Urothelium cell line (cell line): ENCODE data around the gene STEAP2.
"Not testable (repeated sequence)": the region's sequence is repeated elsewhere in the genome, so short reads cannot be mapped to it uniquely, and the experiment has no call there.

Source experiments
- DNase-seq: peaks from one replicate; pipeline ENCODE4 v3.0.0; 2011; ENCODE audit warnings: low spot score, mixed read lengths
- FAIRE-seq: peaks from 2 replicates; lab custom pipeline; 2011; peaks lifted over from hg19 to GRCh38; lab: Jason Lieb, UNC

The STEAP2 gene

DNA sequence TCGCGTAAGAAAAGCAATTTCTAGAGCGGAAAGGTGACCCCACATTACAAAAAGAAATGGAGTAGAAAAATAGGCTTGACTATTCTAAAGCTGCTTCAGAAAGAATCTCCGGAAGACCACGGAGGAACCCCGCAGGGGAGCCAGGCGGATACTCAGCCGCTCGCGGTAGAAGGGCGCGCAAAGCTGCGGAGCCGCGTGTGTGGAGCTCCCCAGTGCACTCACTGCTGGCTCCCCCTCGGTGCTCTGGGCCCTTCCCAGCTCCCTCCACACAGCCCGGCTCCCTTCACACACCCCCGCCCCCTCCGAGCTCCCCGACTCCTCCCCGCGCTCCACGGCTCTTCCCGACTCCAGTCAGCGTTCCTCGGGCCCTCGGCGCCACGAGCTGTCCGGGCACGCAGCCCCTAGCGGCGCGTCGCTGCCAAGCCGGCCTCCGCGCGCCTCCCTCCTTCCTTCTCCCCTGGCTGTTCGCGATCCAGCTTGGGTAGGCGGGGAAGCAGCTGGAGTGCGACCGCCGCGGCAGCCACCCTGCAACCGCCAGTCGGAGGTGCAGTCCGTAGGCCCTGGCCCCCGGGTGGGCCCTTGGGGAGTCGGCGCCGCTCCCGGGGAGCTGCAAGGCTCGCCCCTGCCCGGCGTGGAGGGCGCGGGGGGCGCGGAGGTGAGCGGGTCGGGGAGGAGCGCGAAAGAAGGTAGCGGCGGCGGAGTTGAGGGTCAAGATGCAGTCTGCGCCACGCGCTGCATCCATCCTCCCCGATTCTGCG is at the start of gene STEAP2:
Gene STEAP2 (plus strand): TSS at position 350 of the 758 bp plus-strand sequence. CDS start 13,343 bp downstream, outside the sequence.
- FAIRE-seq, result peak; percentile 97
- DNase-seq, result peak; percentile 99

DNA sequence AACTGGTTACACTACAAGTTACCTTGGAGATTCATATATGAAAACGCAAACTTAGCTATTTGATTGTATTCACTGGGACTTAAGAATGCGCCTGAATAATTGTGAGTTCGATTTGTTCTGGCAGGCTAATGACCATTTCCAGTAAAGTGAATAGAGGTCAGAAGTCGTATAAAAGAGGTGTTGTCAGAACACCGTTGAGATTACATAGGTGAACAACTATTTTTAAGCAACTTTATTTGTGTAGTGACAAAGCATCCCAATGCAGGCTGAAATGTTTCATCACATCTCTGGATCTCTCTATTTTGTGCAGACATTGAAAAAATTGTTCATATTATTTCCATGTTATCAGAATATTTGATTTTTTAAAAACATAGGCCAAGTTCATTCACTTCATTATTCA is 48.0 kb upstream of the STEAP2 start:
- no peak for DNase-seq
- no peak for FAIRE-seq

DNA sequence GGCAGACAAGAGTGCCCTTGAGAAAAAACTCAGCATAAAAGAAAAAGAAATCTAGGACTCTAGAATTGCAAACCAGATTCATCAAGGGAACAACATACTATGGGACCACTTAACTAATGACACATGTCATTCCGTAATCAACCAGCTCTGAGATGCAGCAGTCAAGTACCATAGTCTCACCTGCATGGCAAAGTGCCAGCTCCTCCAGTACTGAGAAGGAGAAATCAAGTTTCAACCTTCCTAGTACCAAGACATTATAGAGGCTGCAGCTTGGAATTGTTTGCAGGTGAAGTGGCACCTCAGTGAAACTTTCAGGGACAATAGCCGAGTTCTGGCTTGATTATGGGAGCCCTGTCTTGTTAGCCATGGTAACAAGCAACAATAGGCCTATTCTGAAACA is 45.8 kb upstream of the STEAP2 start:
- peak; percentile 44 for FAIRE-seq
- no peak for DNase-seq

DNA sequence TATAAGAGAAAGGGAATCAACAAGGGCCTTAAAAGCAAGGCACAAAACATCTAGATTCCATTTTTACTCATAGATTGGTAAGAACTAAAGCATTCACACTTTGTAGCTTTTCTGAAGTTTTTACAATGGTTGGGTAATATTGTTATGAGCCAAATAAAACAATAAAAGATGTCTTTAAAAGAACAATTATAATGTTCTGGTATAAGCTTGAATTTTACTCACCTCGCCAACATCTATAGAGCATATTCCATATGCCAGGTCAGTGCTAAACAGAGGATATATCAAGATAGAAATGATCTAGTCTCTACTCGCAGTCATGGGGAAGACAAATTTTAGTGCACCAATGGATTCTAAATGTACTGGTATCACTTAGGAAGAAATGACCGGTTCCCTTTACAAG is 45.4 kb upstream of the STEAP2 start:
- no peak for FAIRE-seq
- no peak for DNase-seq

DNA sequence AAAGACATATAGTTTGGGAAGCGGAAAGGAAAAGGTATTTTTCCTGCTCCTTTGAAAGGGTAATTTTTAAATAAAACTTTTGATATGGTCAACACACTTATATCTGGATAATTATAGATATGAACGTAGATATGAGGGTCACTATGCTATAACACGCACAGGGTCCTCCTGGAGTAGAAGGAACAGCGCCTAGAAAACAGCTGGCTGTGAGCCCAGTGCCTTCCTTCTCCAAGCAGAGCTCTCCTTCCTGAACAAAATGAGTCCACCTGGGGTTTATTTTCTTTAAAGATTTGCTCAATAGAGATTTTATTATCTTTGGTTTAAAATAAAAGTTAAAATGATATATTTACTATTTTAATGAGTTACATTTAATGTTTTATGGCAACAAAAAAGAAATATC is 44.2 kb upstream of the STEAP2 start:
- FAIRE-seq, result no peak
- DNase-seq, result no peak

DNA sequence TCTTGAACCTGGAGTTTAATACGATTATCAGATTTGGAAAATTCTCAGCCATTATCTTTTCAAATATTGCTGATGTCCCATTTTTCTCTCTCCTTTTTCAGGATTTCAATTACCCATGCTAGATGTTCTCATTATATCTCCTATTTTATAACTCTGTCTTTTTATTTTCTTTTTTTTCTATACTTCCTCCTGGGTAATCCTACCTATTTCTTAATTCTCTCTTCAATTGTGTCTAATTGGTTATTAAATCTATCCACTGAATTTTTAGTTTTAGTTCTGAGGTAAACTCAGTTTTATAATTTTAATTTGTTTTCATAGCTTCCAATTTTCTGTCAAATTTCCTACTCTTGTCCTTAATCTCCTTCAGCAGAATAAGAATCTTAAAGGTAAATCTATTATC is 41.6 kb upstream of the STEAP2 start:
- DNase-seq, result no peak
- no peak for FAIRE-seq

DNA sequence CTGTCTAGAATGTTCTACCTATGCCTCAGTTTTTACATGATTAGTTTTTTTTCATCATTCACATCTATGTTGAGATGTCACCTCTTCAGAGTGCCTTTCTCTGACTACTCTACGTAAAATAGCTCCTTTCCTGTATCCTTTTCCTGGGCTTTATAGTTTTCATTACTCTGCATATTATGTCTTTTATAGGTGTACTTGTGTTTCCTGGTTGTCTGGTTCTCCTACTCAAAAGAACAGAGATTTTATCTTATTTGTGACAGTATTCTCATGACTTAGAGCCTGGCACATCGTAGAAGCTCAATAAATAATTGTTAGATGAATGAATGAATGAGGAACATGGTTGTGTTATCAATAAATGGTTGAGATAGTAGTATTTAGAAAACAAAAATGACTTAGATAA is 39.4 kb upstream of the STEAP2 start:
- no peak for FAIRE-seq
- DNase-seq, result no peak

DNA sequence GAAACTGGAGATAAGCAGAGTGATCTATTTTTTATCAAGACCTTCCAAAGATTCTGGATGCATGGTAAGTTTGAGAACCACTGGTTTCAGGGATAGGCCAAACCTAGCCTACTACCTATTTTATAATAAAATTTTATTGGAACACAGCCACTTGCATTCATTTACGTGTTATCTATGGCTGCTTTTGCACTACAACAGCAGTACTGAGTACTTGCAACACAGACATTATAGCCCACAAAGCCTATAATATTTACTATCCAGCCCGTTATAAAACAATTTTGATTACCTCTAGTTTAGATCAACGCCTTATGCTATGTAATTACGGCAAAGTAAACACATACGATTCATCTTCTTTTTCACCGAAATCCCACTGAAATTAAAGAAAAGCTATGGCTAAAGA is 38.9 kb upstream of the STEAP2 start:
- no peak for FAIRE-seq
- DNase-seq, result no peak

DNA sequence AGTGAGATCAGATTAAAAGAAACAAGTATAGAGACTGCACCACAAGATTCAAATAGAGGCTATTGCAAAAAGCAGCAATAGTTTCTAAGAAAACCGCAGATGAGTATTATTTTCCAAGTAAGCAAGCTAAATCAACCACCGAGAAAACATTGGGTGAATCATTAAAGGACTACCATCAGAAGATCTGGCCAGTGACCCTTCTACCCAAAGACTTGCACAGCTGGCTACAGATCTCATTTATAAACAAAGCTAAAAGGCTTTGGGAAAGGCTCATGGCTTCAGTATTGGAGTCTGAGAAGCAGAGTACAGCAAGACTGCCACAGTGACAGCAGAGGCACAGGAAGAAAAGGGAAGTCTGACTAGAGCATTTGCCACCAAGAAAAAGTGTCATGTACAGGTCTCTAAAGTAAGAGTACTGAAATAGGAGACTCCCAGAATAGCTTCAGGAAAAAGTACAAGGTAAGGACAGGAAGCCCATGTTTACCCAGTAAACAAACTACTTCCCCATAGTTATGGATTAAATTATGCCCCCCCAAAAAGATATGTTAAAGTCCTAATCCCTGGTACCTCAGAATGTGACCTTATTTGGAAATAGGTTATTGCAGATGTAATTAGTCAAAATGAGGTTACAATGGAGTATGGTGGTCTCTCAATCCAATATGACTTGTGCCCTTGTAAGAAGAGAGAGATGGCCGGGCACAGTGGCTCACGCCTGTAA is 38.3 kb upstream of the STEAP2 start:
- no peak for FAIRE-seq

DNA sequence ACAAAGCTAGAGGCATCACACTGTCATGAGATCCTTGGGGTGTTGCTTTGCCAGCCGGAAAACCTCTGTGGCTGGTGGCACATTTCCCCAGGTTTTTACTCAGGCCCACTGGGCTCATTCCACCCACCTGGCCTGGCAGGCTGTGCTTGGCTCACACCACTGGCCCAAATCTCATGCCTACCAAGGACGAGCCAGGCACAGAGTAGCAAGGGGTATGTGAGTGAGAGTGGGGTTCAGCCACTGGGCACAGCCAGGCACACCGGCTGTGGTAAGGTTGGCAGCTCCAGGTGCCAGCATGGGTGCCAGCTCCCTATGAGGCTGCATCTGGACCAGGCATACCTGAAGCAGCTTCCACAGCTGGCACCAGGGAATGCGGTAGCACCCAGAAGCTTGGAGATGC is 35.9 kb upstream of the STEAP2 start:
- DNase-seq (no peak), FAIRE-seq (no peak)

More for the DNA sequence above, 38.3 kb upstream of the STEAP2 start:
- DNase-seq, result no peak

DNA sequence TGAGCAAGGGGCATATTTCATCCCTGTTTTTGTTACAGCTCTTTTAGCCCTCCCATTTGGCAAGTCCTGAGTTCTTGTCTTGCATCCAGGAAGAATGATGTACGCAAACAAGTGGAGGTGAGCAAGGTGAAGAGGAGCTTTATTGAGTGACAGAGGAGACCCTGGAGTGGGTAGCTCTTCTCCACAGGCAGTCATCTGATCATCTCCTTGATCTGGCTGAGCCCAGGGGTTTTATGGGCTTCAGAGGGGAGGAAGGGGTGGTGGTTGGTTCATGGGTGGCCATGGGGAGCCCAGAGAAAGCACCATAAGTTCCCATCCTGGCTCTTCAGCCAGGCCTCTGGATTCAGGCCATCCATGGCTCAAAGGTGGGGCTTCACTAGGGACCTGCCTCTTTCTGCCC is 35.3 kb upstream of the STEAP2 start:
- FAIRE-seq, result no peak
- no peak for DNase-seq

DNA sequence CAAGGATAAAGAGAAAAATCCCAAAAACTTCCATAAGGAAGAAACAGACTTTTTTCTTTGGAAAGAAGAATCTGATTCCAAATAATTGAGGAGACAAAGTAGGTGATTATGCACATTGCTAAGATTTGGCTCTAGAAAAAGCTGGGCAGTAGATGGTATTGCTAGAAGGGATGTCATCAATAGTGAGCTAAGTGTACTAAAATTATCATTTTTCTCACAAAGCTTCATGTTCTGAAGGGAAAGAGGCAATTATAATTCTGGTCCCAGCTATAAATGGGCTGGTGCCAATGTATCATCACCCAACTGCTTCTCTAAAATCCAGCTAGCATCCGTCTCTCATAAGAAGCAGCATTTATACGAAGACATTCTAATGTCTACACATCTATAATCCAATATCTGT is 33.4 kb upstream of the STEAP2 start:
- no peak for DNase-seq
- no peak for FAIRE-seq

DNA sequence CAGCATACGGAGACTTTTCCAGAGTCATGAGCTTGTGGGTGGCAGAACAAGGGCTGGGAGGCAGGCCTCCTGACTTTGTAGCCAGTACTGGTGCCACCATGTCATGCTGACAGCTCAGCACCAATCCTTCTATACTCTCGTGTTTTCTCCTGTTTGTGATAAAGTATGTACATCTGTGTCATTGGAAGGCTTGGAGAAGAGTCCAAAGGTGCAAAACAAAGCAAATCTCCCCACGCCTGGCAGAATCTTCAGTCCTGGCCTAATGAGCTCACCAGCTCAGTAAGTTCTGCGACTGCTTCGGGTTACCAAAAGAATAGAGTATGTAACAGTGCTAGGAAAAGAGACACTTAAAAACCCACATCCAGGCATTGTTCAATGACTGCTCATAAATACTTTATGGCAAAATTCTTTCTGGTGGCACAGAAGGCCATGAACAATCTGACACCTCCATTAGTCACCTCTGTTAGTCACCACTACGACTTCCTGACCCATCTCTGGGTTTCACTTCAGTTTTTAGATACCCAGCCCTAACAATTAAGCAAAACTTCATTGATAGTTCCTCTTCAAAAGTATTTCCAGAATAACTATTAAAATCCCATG is 32.8 kb upstream of the STEAP2 start:
- FAIRE-seq, result peak; percentile 94
- peak; percentile 79 for DNase-seq

DNA sequence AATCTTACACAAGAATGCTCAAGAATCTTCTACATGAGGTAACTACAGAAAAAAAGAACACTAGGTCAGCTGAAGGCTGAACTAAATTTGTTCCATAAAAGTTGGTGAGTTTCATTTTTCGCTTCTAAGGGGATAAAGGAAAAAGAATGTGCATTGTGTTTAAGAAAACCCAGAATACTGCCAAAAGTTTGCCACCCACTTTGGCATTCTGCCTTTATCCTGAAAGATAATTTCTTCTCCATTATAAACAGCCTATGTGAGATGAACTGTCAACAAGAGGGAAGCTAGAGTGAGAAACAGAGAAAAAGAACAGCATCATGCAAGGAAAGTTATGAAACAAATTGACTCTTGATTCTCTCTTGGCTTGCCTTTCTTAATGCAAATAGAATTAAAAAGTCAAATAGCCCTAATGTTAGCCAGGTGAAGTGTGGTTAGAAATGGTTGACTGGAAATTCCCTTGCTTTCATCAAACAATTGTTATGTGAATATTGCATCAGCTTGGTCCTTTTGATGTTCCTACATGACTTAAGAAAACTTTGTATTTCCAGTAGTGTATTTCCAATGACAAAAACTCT is 31.4 kb upstream of the STEAP2 start:
- DNase-seq (no peak), FAIRE-seq (peak; percentile 23)

DNA sequence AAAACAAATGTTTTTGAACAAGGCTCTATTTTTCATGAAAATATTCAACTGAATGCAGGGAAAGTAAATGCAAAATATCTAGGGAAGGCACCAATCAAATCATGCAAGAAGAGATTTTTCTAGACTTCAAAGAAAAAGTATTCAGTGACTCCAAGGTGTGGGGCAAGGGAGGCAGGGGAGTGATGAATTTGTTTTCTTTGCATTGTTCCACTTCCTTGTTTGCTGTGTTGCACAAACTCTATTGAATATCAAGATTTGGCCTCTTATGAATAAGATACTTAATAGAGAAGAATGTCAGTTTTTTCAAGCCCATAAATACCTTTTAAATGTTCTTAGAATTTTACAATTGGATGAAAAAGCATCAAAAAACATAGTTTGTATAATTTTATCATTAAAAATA is 30.9 kb upstream of the STEAP2 start:
- no peak for DNase-seq
- FAIRE-seq, result no peak

DNA sequence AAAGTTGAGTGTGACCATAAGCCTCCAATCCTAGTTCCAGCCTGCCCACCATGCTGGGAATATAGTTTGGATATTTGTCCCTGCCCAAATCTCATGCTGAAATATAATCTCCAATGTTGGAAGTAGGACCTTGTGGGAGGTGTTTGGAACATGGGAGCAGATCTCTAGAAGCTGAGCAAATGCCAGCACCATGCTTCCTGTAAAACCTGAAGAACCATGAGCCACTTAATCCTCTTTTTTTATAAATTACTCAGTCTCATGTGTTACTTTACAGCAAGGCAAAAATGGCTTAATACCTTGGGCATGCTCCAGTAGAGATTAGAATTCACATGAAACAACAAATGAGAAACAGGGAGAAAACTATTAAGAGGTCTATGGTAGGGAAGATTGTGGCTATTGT is 30.1 kb upstream of the STEAP2 start:
- FAIRE-seq (no peak), DNase-seq (no peak)

DNA sequence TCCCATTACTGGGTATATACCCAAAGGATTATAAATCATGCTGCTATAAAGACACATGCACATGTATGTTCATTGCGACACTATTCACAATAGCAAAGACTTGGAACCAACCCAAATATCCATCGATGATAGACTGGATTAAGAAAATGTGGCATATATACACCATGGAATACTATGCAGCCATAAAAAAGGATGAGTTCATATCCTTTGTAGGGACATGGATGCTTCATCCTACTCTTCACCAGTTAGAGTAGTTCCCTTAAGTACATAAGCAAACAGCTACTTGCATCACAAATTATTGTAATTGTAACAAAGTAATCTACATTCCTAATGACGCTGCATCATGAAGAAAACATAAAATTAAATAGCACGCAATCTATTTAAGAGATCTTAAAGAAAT is 25.2 kb upstream of the STEAP2 start:
- not testable (repeated sequence) for FAIRE-seq

DNA sequence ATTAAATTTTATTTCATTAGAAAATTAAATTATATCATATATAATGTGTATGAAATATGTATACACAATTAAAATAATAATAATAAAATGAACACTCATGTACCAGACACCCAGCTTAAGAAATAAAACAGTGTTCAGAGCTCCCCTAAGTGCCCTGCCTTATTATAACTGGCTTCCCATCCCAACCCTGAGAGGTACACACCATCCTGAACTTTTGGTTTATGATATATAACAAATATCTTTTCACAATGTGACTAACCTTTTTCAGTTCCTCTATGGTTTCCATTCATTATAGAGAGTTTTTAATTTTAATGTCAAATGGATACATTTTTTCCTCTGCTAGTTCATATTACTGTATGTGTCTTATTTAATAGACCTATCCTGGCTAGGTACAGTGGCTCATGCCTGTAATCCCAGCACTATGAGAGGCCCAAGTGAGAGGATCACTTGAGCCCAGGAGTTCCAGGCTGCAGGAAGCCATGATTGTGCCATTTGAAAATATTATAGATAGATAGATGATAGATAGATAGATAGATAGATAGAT is 24.0 kb upstream of the STEAP2 start:
- DNase-seq, result no peak
- FAIRE-seq, result no peak

More for the DNA sequence above, 25.2 kb upstream of the STEAP2 start:
- DNase-seq, result not testable (repeated sequence)

DNA sequence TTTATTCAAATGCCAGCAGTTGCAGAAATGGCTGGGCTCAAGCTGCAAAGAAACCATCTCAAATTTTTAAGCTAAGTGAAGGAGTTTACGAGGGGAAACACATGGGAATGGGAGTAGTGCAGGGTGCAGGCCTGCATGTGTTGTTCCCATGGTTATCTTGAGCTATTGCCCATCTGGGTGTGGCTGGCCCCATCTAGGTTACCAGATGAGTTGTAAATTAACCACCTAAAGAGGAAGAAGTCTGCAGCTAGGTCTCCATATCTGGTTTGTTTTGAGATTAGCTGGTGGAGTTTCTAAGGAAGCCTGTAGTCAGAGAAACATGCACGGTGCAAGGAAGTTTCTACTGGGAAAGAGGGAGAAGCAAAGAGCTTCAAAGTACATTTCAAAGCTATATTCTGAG is 23.3 kb upstream of the STEAP2 start:
- no peak for FAIRE-seq
- DNase-seq, result no peak

DNA sequence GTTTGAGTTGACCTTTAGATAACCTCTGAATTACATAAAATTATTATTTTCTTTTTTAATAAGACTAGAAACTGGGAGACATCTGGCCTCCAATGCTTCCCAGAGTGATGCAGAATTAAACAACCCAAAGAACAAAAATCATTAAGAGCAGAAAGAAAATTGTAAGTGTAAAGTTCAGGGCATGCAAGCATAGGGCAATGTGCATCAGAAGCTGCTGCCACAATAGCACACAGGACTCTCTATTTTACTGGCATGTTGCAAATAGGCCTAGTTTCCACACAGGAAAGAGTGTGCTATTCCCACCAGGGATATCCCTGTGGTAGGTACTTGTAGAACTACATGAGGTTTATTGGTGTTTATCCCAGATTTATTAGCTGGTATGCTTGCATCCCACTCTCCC is 20.5 kb upstream of the STEAP2 start:
- DNase-seq (no peak), FAIRE-seq (no peak)

DNA sequence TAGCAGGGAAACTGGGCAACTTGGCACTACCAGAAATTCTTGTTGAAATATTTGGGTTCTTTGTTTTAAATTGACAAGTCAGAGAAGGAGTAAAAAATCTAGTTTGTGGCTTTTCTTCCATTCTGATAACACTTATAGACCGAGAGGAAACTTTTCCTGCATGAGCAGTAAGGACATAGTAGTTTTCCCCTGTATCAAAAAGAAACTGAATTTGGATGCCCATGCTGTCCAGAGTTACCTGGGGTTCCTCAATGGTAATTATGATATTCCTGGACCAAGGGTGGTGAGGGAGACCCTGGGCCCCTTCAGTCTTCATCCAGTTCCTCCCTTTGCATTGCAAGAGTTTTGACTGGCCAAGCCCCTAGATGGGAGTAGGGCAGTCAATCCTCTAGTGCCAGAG is 19.9 kb upstream of the STEAP2 start:
- FAIRE-seq, result no peak

More for the DNA sequence above, 19.9 kb upstream of the STEAP2 start:
- DNase-seq, result no peak
